Osteoblast (primary cell): Measurements from ENCODE around the gene DCHS1. TPM values are rescaled to one million over a fixed set of nuclear protein-coding genes. Genes with fewer than 3 reads are reported as not detected.
A peak's percentile ranks its signal among the peaks of the same experiment; 100 is the strongest.

ENCODE experiments used
- DNase-seq: peaks from one replicate; pipeline ENCODE4 v3.0.0; 2011; ENCODE audit warnings: low spot score, mixed read lengths; ENCODE audit not compliant: insufficient read length; ENCODE audit errors: missing footprints
- H2AFZ ChIP-seq: 2 replicates; pipeline ENCODE4 v1.6.0; 2011; ENCODE audit warnings: mild to moderate bottlenecking, low read length
- H3K27ac ChIP-seq: 2 replicates; pipeline ENCODE4 v1.5.1; 2011; ENCODE audit warnings: mild to moderate bottlenecking, low read depth, low read length, moderate library complexity
- H3K27me3 ChIP-seq: 2 replicates; pipeline ENCODE4 v1.6.0; 2012; ENCODE audit warnings: mild to moderate bottlenecking, control low read depth, inconsistent platforms, low read length, moderate library complexity; ENCODE audit not compliant: insufficient read depth
- H3K36me3 ChIP-seq: 2 replicates; pipeline ENCODE4 v1.5.1; 2011; ENCODE audit warnings: mild to moderate bottlenecking, low read length, control low read depth, moderate library complexity; ENCODE audit not compliant: insufficient read depth
- H3K4me1 ChIP-seq: 2 replicates; pipeline ENCODE4 v1.5.1; 2011; ENCODE audit warnings: mild to moderate bottlenecking, low read length, control low read depth, moderate library complexity; ENCODE audit not compliant: insufficient read depth
- H3K4me2 ChIP-seq: 2 replicates; pipeline ENCODE4 v1.6.0; 2011; ENCODE audit warnings: mild to moderate bottlenecking, low read length; ENCODE audit not compliant: insufficient read depth
- H3K4me3 ChIP-seq: fragments of 200-600 bp; sonication (generic); 3 replicates; pipeline ENCODE4 v1.5.1; 2012; ENCODE audit warnings: mild to moderate bottlenecking, low read length, inconsistent platforms; ENCODE audit not compliant: insufficient read depth
- H3K79me2 ChIP-seq: 2 replicates; pipeline ENCODE4 v1.6.0; 2012; ENCODE audit warnings: mild to moderate bottlenecking, low read length, control low read depth, inconsistent platforms; ENCODE audit not compliant: insufficient read depth
- H3K9me3 ChIP-seq: 2 replicates; pipeline ENCODE4 v1.5.1; 2011; ENCODE audit warnings: low read depth, low read length, control low read depth
- H4K20me1 ChIP-seq: 2 replicates; pipeline ENCODE4 v1.6.0; 2012; ENCODE audit warnings: mild to moderate bottlenecking, low read length, control low read depth; ENCODE audit not compliant: insufficient read depth
- total RNA-seq: library from RNA; depleted of rRNA; stranded (reverse); fragments of >200 nt; gene quantifications from 2 replicates; pipeline ENCODE4 v1.2.3, GENCODE V29; 2012
- TF ChIP-seq, protein P1 (sequence below): IDR thresholded peaks from 2 replicates; pipeline ENCODE4 v1.5.1; 2011; ENCODE audit warnings: mild to moderate bottlenecking, low read depth, low read length, moderate library complexity; ENCODE audit errors: extremely low read depth

The DCHS1 gene
- total RNA-seq, 1 donor = 1.1 TPM

DNA sequence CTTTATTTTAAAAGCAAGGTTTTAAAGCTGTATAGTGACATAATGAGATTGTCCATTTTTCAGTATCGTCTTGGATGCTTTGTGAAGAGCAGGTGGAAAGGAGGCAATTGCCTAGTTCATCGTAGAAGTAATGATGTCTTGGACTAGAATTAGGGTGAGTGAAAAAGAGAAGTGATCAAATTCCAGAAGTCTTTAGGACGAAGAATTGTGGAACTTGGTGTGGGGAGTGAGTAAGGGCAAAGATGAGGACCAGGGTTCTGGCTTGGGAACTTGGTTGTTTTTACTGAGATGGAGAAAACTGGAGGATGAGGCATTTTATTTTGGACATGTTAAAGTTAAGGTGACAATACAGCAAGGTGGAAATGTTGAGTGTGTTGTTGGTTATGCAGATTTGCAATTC, 50.8 kb downstream of the DCHS1 start:
- Histone ChIP-seq H3K4me1 (peaks cover 61% of the 10 kb centered on the region), H3K79me2 (peaks cover 90% of the 10 kb centered on the region), H2AFZ (no peak overlapping the region), H4K20me1 (peaks cover 17% of the 10 kb centered on the region), H3K27ac (peak overlapping the region; percentile 71), H3K36me3 (peaks cover 47% of the 10 kb centered on the region), H3K4me2 (peak overlapping the region; percentile 93), H3K9me3 (no peaks in the 10 kb centered on the region), H3K4me3 (peak overlapping the region; percentile 96), H3K27me3 (no peaks in the 10 kb centered on the region)
- TF ChIP-seq, protein P1, sequence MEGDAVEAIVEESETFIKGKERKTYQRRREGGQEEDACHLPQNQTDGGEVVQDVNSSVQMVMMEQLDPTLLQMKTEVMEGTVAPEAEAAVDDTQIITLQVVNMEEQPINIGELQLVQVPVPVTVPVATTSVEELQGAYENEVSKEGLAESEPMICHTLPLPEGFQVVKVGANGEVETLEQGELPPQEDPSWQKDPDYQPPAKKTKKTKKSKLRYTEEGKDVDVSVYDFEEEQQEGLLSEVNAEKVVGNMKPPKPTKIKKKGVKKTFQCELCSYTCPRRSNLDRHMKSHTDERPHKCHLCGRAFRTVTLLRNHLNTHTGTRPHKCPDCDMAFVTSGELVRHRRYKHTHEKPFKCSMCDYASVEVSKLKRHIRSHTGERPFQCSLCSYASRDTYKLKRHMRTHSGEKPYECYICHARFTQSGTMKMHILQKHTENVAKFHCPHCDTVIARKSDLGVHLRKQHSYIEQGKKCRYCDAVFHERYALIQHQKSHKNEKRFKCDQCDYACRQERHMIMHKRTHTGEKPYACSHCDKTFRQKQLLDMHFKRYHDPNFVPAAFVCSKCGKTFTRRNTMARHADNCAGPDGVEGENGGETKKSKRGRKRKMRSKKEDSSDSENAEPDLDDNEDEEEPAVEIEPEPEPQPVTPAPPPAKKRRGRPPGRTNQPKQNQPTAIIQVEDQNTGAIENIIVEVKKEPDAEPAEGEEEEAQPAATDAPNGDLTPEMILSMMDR = no peak
- no peak for DNase-seq

DNA sequence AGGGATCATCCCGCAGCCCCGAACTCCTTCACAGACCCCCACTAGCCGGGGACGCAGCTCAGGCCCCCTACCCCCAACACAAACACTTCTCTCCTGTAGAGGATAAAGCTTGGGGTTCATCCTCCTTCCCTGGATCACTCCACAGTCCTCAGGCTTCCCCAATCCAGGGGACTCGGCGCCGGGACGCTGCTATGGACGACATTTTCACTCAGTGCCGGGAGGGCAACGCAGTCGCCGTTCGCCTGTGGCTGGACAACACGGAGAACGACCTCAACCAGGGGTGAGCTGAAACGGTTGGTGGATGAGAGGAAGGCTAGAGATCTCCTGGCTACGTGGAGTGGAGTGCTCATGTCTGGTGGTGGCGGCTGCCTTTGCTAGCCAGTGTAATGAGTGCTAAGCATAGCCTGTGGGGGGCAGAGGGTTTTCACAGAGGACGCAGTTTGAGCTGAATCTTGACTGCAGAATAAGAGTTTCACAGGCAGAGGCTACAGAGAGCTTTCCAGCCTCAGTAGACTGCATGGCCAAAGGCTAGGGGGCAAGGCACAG, 51.5 kb downstream of the DCHS1 start:
- peak; percentile 96 for DNase-seq
- Histone ChIP-seq H2AFZ (peak overlapping the region; percentile 86), H3K4me3 (peak overlapping the region; percentile 96), H4K20me1 (peaks cover 17% of the 10 kb centered on the region), H3K79me2 (peaks cover 90% of the 10 kb centered on the region), H3K36me3 (peaks cover 47% of the 10 kb centered on the region), H3K4me2 (peak overlapping the region; percentile 93), H3K9me3 (no peaks in the 10 kb centered on the region), H3K27ac (peak overlapping the region; percentile 71), H3K27me3 (no peaks in the 10 kb centered on the region), H3K4me1 (peaks cover 56% of the 10 kb centered on the region)
- TF ChIP-seq, protein P1 = peak; percentile 22

DNA sequence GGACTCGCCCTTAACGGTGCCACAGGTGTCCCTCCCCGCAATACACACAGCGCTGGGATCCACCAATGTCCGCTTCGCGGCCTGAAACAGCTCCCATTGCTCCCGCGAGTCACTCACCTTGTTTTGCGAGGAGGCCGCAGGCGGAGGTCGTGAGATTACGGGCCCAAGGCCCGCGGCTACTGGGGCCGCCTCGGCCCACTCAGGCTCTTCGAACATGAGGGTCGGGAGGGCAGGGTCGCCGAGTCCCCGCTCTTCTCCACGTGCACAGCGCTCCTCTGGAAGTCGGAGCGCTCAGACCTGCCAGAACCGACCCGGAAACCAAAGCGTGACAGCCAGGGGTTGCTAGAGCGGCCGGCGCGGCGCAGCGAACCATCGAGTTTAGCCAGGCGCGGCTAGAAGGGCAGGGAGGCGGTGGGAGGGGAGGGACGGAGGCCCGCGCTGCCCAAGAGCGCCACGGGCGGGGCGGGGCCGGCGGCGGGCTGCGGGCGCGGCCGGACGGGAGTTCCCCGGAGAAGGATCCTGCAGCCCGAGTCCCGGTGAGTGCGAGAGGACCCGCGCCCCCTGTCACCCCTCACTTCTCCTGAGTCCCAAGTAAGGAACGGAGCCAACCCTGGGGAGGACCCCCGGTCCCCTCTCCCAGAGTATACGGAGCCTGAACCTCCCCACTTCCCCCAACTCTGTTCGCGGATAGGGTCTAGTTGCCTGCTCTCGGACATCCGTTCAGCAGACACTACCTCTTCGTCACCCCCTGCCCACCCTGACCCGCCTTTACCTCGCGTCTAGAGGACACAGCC, 52.1 kb downstream of the DCHS1 start, which contains the start of the genes ILK and RRP8:
ILK (plus strand) TSS at position 488 of the 794 bp plus-strand sequence. CDS start 498 bp downstream, outside the sequence.
RRP8 (minus strand) TSS at position 330 of the 794 bp plus-strand sequence; CDS start at position 216, 114 bp downstream.
- H3K27ac ChIP-seq = peak within 1 kb of the TSS; percentile 71
- H3K4me2 ChIP-seq = peak within 1 kb of the TSS; percentile 93
- peak within 1 kb of the TSS; percentile 96 for H3K4me3 ChIP-seq
- H3K36me3 ChIP-seq = peaks cover 47% of the 10 kb centered on the region
- peaks cover 50% of the 10 kb centered on the region for H3K4me1 ChIP-seq
- H3K9me3 ChIP-seq = no peaks in the 10 kb centered on the region
- TF ChIP-seq, protein P1 = no peak
- H3K79me2 ChIP-seq = peaks cover 90% of the 10 kb centered on the region
- peak; percentile 99 for DNase-seq
- no peaks in the 10 kb centered on the region for H3K27me3 ChIP-seq
- H4K20me1 ChIP-seq = peaks cover 22% of the 10 kb centered on the region
- peak within 1 kb of the TSS; percentile 86 for H2AFZ ChIP-seq
